HepG2 (cell line): ENCODE measurements around the gene HHIPL1. TPM values are rescaled to one million over a fixed set of nuclear protein-coding genes. Genes with fewer than 3 reads are reported as not detected.

ENCODE experiments used
- ADNP ChIP-seq: sonication (generic); formaldehyde crosslinking; IDR thresholded peaks from 2 replicates; pipeline ENCODE4 v1.4.0; 2020; ENCODE audit warnings: missing genetic modification reagents
- BHLHE40 ChIP-seq: IDR thresholded peaks from 2 replicates; pipeline ENCODE4 v1.6.1; 2011; ENCODE audit warnings: low read length, improper control_type of control experiment
- EEA1 ChIP-seq: sonication (generic); formaldehyde crosslinking; IDR thresholded peaks from 2 replicates; pipeline ENCODE4 v1.5.1; 2020; ENCODE audit warnings: mild to moderate bottlenecking, missing genetic modification reagents, borderline replicate concordance
- HCFC1 ChIP-seq: fragments of 150-350 bp; IDR thresholded peaks from 2 replicates; pipeline ENCODE4 v1.6.1; 2014; ENCODE audit warnings: low read depth, low read length
- HDAC6 ChIP-seq: fragments of 200-600 bp; sonication (generic); IDR thresholded peaks from 2 replicates; pipeline ENCODE4 v1.7.0; 2017; ENCODE audit warnings: mild to moderate bottlenecking, antibody characterized with exemption, low read length, low read depth
- HIVEP1 ChIP-seq: sonication (generic); formaldehyde crosslinking; IDR thresholded peaks from 2 replicates; pipeline ENCODE4 v1.4.0; 2020; ENCODE audit warnings: mild to moderate bottlenecking, missing genetic modification reagents
- HOXA5 ChIP-seq: sonication (generic); formaldehyde crosslinking; IDR thresholded peaks from 2 replicates; pipeline ENCODE4 v1.4.0; 2020; ENCODE audit warnings: missing genetic modification reagents
- ISX ChIP-seq: sonication (generic); formaldehyde crosslinking; conservative IDR thresholded peaks from 2 replicates; pipeline ENCODE4 v1.5.0; 2020; ENCODE audit warnings: missing genetic modification reagents
- KLF11 ChIP-seq: IDR thresholded peaks from 2 replicates; pipeline ENCODE4 v1.6.1; 2016; ENCODE audit warnings: missing compliant biosample characterization
- KLF15 ChIP-seq: sonication (generic); formaldehyde crosslinking; IDR thresholded peaks from 2 replicates; pipeline ENCODE4 v1.8.1; 2023; ENCODE audit warnings: borderline replicate concordance, mild to moderate bottlenecking, inconsistent platforms, missing genetic modification reagents, mixed read lengths
- KLF6 ChIP-seq: IDR thresholded peaks from 2 replicates; pipeline ENCODE4 v1.8.0; 2016; ENCODE audit warnings: missing biosample characterization, missing genetic modification reagents
- LRRFIP1 ChIP-seq: sonication (generic); formaldehyde crosslinking; conservative IDR thresholded peaks from 2 replicates; pipeline ENCODE4 v1.4.0; 2020; ENCODE audit warnings: missing genetic modification reagents
- MTA3 ChIP-seq: sonication (generic); formaldehyde crosslinking; IDR thresholded peaks from 2 replicates; pipeline ENCODE4 v1.4.0; 2020; ENCODE audit warnings: missing genetic modification reagents
- MXI1 ChIP-seq: IDR thresholded peaks from 3 replicates; pipeline ENCODE4 v1.6.1; 2012; ENCODE audit warnings: low read depth, low read length, inconsistent platforms, borderline replicate concordance
- NKX3-1 ChIP-seq: sonication (generic); formaldehyde crosslinking; IDR thresholded peaks from 2 replicates; pipeline ENCODE4 v1.5.0; 2020; ENCODE audit warnings: missing genetic modification reagents
- REL ChIP-seq: sonication (generic); formaldehyde crosslinking; conservative IDR thresholded peaks from 2 replicates; pipeline ENCODE4 v1.8.0; 2022; ENCODE audit warnings: mild to moderate bottlenecking, missing genetic modification reagents, moderate library complexity
- RFX1 ChIP-seq: fragments of 450-650 bp; IDR thresholded peaks from 2 replicates; pipeline ENCODE4 v1.6.1; 2017
- SNAPC2 ChIP-seq: sonication (generic); formaldehyde crosslinking; IDR thresholded peaks from 2 replicates; pipeline ENCODE4 v1.8.1; 2022; ENCODE audit warnings: mild to moderate bottlenecking, missing genetic modification reagents
- SP5 ChIP-seq: IDR thresholded peaks from 2 replicates; pipeline ENCODE4 v1.6.1; 2016; ENCODE audit warnings: low read depth, borderline replicate concordance
- ZBTB42 ChIP-seq: sonication (generic); formaldehyde crosslinking; IDR thresholded peaks from 2 replicates; pipeline ENCODE4 v1.5.0; 2020; ENCODE audit warnings: mild to moderate bottlenecking, missing genetic modification reagents
- ZKSCAN1 ChIP-seq: fragments of 150-350 bp; IDR thresholded peaks from 2 replicates; pipeline ENCODE4 v1.6.1; 2014; ENCODE audit warnings: low read length
- ZNF281 ChIP-seq: sonication (generic); formaldehyde crosslinking; IDR thresholded peaks from 2 replicates; pipeline ENCODE4 v1.4.0; 2020; ENCODE audit warnings: missing genetic modification reagents, borderline replicate concordance
- ZNF451 ChIP-seq: sonication (generic); formaldehyde crosslinking; IDR thresholded peaks from 2 replicates; pipeline ENCODE4 v1.5.0; 2020; ENCODE audit warnings: mild to moderate bottlenecking, missing genetic modification reagents
- ZNF501 ChIP-seq: sonication (generic); formaldehyde crosslinking; IDR thresholded peaks from 2 replicates; pipeline ENCODE4 v1.5.1; 2020; ENCODE audit warnings: mild to moderate bottlenecking, moderate library complexity, missing genetic modification reagents
- ZNF644 ChIP-seq: IDR thresholded peaks from 2 replicates; pipeline ENCODE4 v1.6.1; 2016; ENCODE audit warnings: low read depth
- ZNF724P ChIP-seq: sonication (generic); formaldehyde crosslinking; IDR thresholded peaks from 2 replicates; pipeline ENCODE4 v1.8.0; 2022; ENCODE audit warnings: missing genetic modification reagents, borderline replicate concordance
- polyA plus RNA-seq, 8 experiments: library from polyadenylated mRNA; depleted of rRNA in 3 of 8; stranded (reverse) in 7 of 8; unstranded in 1 of 8; fragments of >200 nt; fragmentation: Illumina TruSeq in 4 of 8; extraction: Trizol in 4 of 8; gene quantifications; 2 replicates each; pipeline versions ENCODE4 v1.2.1 to v1.2.3, GENCODE V29; 2011 to 2016; ENCODE audit warnings: low read depth in 4 of 8, missing spikeins in 1 of 8, mixed read lengths in 1 of 8; ENCODE audit not compliant: insufficient read depth in 1 of 8
- total RNA-seq, 5 experiments: library from RNA; depleted of rRNA; stranded (reverse); fragments of >200 nt; fragmentation: Illumina TruSeq; extraction: Trizol; gene quantifications; 2 replicates each; pipeline ENCODE4 v1.2.3, GENCODE V29; 2016; ENCODE audit warnings: low read depth in 1 of 5

The HHIPL1 gene
- total and polyA plus RNA-seq, 2 of the 13 experiments (the other 11 are each of a cell fraction or from before 2014, with no cell fraction given): not detected

GRCh38 chr14:99683619-99684409, 38.9 kb downstream of the HHIPL1 start, which contains the start of gene CYP46A1 (continued):
- no peak for TF ChIP-seq ZNF281 (CRISPR knock-in tag)
- TF ChIP-seq EEA1: no peak
- TF ChIP-seq ISX (CRISPR knock-in tag): no peak
- no peak for TF ChIP-seq MTA3 (CRISPR knock-in tag)
- TF ChIP-seq ZKSCAN1: no peak
- TF ChIP-seq REL (CRISPR knock-in tag): no peak
- TF ChIP-seq ZNF451 (CRISPR knock-in tag): no peak
- TF ChIP-seq ADNP: no peak
- no peak for TF ChIP-seq NKX3-1 (CRISPR knock-in tag)
- peak; percentile 53; the same call in 1 of the 2 replicates for TF ChIP-seq HIVEP1
- TF ChIP-seq ZNF724P (CRISPR knock-in tag): 0 out of 2 replicates have a peak, but pooled peaks have one; percentile 52
- TF ChIP-seq SNAPC2 (CRISPR knock-in tag): no peak
- TF ChIP-seq HDAC6: no peak
- no peak for TF ChIP-seq LRRFIP1 (CRISPR knock-in tag)
- no peak for TF ChIP-seq KLF11 (CRISPR knock-in tag)
- TF ChIP-seq ZBTB42 (CRISPR knock-in tag): no peak
- TF ChIP-seq HCFC1: peak; percentile 44; the same call in 1 of the 2 replicates
- peak; percentile 84 for TF ChIP-seq RFX1
- no peak for TF ChIP-seq KLF15 (CRISPR knock-in tag)
- TF ChIP-seq BHLHE40: 0 out of 2 replicates have a peak, but pooled peaks have one; percentile 6
- no peak for TF ChIP-seq ZNF644 (CRISPR knock-in tag)
- TF ChIP-seq HOXA5: 0 out of 2 replicates have a peak, but pooled peaks have one; percentile 36
- no peak for TF ChIP-seq KLF6 (CRISPR knock-in tag)
- peak; percentile 89; the same call in 1 of the 3 replicates for TF ChIP-seq MXI1
- TF ChIP-seq ZNF501 (CRISPR knock-in tag): 0 out of 2 replicates have a peak, but pooled peaks have one; percentile 64
- TF ChIP-seq SP5: peak; percentile 88
